GM18507 (cell line): ENCODE data around the gene ENO2.

Source experiments
- DNase-seq: peaks from one replicate; pipeline ENCODE4 v3.0.0; 2011; ENCODE audit warnings: low read depth; ENCODE audit not compliant: insufficient read length; ENCODE audit errors: extremely low spot score
- FAIRE-seq: peaks from 2 replicates; lab custom pipeline; 2011; peaks lifted over from hg19 to GRCh38; lab: Jason Lieb, UNC

Gene ENO2

GRCh38 chr12:6944381-6945186 lies 30.2 kb downstream of the ENO2 start:
- DNase-seq (no peak), FAIRE-seq (peak; percentile 90)

DNA sequence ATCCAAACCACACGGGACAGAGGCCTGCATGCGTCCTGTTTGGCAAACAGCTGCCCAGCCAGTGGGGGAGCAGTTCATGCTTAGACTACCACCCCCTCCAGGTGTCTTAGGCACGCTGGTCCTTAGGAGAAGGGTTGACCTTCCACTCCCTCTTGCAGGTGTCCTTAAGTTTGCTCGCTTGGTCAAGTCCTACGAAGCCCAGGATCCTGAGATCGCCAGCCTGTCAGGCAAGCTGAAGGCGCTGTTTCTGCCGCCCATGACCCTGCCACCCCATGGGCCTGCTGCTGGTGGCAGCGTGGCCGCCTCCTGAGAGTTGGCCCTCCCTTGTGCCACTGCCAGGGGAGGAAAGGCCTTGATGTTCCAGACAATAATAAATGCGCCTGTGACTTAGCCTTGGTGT lies 31.2 kb downstream of the ENO2 start:
- no peak for FAIRE-seq
- DNase-seq = no peak

DNA sequence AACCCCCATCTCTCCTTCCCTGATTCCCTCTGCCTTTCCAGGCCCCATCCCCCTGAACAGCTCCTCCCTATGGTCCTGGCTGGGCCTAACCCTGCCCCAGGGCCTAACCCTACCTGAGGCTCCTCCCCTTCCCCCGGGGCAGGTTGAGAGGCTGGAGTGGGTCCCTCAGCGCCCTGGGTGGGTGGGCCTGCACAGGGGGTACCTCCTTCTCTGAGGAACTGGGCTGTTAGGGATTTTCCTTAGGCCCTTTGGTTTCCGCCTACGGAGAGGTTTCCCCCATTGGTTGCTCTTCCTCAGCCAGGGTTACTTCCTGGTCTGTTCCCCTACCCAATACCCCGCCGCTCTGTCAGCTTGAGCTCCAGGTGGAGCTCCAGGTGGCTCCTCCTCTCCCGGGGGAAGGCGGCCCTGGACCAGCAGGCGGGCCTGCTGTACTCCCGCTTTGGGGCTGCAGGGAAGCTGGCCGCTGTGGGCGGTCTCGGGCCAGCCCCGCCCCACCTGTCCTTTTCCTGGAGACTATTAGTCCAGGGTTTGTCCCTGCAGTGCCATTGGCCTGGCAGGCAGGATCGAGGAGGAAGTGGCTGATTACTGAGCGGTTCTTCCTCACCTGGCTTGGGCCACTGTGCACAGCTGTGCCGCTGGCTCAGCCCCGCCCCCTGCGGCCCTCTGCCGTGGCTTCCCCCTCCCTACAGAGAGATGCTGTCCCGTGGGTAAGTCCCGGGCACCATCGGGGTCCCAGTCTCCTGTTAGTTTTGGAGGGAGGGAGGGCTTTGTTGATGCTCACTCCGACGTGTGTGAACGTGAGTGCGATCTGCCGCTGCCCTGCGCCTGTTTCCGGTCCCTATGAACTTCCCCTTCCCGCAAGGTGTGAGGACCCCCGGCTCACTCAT lies 31.9 kb downstream of the ENO2 start:
- FAIRE-seq (peak; percentile 89), DNase-seq (no peak)

- FAIRE-seq (no peak), DNase-seq (no peak)
Measured at GRCh38 chr12:6946920-6947374, 32.6 kb downstream of the ENO2 start.

- DNase-seq (no peak), FAIRE-seq (no peak)
Measured at GRCh38 chr12:6947615-6948014, 33.2 kb downstream of the ENO2 start.

- DNase-seq = no peak
- peak; percentile 89 for FAIRE-seq
Measured at GRCh38 chr12:6948873-6949594, 34.7 kb downstream of the ENO2 start.

- DNase-seq (no peak), FAIRE-seq (peak; percentile 75)
Measured at GRCh38 chr12:6950401-6950801, 36.0 kb downstream of the ENO2 start.

DNA sequence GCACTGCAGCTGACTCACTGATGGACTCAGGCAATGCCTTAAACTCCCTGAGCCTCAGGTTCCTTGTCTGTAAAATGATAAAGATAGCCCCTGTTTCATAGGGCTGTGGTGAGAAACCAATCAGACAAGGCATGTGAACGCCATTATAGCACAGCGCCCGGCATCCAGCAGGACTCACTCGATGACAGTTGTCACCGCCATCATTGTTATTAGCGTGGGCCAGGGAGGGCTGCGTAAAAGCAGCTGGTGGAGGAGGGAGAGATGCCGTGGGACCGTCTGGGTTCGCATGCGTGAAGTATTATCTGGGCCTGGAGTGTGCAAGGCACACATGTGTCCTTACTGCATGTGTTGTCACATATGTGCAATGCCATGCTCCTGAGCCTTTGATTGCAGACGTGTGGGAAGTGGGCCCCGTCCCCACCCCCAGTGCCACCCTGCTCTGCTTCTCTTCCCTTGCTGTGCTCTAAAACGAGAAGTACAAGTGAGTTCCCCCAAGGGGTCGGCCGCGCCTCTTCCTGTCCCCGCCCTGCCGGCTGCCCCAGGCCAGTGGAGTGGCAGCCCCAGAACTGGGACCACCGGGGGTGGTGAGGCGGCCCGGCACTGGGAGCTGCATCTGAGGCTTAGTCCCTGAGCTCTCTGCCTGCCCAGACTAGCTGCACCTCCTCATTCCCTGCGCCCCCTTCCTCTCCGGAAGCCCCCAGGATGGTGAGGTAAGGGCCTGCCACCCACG lies 36.6 kb downstream of the ENO2 start, which contains the start of gene PTPN6:
Gene PTPN6 (plus strand): TSS at position 546 of the 730 bp plus-strand sequence. CDS start 157 bp downstream, at position 703.
- DNase-seq (no peak), FAIRE-seq (peak; percentile 91)

- no peak for FAIRE-seq
Measured at GRCh38 chr12:6951551-6952120, 37.3 kb downstream of the ENO2 start.

GRCh38 chr12:6952121-6952862 lies 37.9 kb downstream of the ENO2 start:
- DNase-seq (no peak), FAIRE-seq (peak; percentile 18)

More at GRCh38 chr12:6951551-6952120, 37.3 kb downstream of the ENO2 start:
- DNase-seq = no peak

DNA sequence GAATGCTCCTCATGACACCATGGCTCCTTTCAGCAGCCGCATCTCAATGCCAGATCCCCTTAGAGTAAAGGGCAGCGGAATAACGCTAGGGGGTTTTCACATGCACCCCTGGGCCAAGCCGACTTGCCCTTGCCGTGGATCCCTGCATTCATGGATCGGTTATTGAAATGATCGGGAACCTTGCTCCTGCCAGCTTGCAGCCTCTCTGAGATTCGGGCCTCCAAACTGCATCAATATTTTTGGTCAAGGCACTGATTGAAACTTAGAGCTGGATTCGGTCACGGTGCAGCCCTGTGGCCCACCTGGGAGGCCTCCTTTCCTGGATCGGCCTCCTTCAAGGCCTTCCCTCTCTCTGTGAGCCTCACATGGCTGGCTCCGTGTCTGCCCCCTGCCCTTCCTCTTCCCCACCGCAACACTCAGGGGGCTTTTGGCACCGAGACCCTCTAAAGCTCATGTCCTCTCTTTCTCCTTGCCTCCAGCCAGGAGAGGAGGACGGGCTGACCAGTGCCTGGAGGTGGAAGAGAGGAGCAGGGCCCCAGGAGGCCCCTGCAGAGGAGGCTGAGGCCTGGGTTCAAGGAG lies 38.6 kb downstream of the ENO2 start:
- FAIRE-seq (no peak), DNase-seq (no peak)

DNA sequence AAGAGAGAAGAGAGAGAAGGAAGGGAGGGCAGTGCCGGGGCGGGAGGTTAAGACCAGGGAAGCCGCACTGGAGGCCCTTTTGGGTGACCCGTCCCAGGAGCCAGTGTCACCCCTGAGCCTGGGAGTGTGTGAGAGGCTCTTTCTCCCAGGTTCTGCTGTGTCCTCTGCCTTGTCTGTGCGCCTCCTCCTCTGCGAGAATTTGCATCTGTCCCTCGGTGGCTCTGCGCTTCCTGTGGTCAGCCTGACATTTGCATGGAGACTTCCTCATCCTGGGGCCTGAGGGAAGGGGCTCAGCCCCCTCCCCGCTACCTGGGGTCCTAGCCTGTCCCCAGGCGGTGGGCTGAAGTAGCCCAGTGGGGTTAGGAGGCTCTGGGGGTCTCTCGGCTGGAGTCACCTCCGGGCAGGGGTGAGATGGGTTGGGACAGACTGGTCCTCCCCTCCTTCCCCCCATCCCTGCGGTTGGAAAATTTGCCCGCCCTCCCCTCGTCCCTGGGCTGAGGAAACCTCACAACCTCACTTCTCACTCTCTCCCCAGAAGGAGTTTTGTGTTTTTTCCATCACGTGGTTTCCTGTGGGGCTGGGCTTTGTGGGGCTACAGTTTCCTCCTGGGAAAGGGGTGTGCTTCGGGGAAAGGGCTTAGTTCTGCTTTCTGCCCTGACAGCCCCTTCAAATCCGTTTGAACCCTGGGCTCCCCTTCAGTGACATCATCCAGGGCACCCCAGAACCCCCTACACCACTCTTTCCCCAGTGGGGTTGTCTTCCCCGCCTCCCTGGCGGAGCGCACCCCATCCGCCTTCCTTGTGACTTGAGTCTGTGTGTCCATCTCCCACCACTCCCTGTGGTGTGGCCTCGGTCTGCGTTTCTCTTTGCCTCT lies 39.3 kb downstream of the ENO2 start:
- no peak for DNase-seq
- peak; percentile 100 for FAIRE-seq

DNA sequence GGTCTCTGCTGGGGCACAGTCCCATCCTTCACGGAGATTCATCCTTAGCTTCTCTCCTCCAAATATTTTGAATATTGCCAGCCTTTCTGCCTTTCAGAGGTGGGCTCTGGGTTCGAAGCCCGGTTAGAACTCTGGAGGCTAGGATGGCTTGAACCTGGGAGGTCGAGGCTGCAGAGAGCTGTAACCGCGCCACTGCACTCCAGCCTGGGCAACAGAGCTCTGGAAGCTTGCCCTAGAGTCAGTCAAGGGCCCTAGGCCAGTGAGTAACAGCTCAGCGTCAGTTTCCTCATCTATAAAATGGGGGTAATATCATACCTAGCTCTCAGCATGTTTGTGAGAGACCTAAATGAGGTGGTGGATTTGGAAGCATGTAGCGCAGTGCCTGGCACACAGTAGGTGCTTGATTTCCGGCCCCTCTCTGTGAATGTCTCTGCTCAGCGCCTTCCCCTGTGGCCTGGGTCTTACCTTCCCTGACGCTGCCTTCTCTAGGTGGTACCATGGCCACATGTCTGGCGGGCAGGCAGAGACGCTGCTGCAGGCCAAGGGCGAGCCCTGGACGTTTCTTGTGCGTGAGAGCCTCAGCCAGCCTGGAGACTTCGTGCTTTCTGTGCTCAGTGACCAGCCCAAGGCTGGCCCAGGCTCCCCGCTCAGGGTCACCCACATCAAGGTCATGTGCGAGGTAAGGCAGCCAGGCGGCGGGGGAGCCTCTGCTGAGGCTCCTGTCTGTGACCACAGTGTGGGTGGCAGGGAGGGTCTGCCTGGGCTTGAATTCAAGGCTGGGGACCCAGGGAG lies 40.1 kb downstream of the ENO2 start:
- DNase-seq (no peak), FAIRE-seq (peak; percentile 59)

GRCh38 chr12:6955108-6956020 lies 41.0 kb downstream of the ENO2 start:
- FAIRE-seq (peak; percentile 9), DNase-seq (no peak)
